GM21526 (cell line): ENCODE results near the gene CDKN1B.

Experiments used
- ATAC-seq: cut with Tn5 transposase; IDR thresholded peaks from one replicate; pipeline ENCODE4 v1.9.1; 2021; ENCODE audit warnings: moderate library complexity; ENCODE audit not compliant: unreplicated experiment, low FRiP score

CDKN1B gene

DNA sequence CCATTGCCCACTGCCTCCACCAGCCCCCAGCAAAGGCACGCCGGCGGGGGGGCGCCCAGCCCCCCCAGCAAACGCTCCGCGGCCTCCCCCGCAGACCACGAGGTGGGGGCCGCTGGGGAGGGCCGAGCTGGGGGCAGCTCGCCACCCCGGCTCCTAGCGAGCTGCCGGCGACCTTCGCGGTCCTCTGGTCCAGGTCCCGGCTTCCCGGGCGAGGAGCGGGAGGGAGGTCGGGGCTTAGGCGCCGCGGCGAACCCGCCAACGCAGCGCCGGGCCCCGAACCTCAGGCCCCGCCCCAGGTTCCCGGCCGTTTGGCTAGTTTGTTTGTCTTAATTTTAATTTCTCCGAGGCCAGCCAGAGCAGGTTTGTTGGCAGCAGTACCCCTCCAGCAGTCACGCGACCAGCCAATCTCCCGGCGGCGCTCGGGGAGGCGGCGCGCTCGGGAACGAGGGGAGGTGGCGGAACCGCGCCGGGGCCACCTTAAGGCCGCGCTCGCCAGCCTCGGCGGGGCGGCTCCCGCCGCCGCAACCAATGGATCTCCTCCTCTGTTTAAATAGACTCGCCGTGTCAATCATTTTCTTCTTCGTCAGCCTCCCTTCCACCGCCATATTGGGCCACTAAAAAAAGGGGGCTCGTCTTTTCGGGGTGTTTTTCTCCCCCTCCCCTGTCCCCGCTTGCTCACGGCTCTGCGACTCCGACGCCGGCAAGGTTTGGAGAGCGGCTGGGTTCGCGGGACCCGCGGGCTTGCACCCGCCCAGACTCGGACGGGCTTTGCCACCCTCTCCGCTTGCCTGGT is at the start of gene CDKN1B:
CDKN1B (plus strand) TSS at position 576 of the 793 bp plus-strand sequence. CDS start 472 bp downstream, outside the sequence.
- peak; percentile 31 for ATAC-seq

DNA sequence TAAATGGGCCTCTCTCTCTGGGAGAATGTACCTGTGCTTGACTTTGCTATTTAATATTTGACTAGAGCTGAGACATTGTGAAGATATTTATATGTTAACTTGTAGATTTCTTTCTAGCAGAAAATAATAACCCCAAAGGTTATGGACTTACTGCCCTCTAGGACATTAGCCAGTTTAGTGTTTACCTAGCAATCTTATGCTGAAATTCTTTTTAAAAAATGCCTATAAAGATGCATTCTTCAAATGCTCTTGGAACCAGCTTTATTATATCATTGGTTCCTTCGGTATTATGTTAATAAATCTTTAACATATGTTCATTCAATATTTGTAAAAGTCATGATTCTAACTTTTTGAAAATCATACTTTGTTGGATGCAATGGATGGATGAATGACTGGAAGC is 49.2 kb upstream of the CDKN1B start:
- ATAC-seq: no peak

DNA sequence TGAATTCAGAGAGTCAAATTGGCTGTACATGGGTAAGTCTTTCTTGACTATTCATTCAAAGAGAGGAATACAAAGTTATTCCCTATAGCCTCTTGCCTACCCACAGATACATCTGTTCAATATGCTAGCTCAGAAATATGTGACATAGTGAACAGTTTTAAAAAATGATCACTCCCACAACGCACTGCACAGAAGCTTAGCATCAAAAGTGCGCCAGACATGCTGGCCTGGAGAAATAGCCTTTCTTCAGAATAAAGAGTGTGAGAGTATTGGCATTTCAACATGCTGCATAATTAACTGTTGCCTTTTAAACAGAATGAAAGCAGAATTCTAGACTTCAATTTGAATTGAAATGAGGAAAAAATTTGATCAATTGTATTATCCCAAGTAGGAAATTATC is 48.1 kb upstream of the CDKN1B start:
- ATAC-seq: no peak

DNA sequence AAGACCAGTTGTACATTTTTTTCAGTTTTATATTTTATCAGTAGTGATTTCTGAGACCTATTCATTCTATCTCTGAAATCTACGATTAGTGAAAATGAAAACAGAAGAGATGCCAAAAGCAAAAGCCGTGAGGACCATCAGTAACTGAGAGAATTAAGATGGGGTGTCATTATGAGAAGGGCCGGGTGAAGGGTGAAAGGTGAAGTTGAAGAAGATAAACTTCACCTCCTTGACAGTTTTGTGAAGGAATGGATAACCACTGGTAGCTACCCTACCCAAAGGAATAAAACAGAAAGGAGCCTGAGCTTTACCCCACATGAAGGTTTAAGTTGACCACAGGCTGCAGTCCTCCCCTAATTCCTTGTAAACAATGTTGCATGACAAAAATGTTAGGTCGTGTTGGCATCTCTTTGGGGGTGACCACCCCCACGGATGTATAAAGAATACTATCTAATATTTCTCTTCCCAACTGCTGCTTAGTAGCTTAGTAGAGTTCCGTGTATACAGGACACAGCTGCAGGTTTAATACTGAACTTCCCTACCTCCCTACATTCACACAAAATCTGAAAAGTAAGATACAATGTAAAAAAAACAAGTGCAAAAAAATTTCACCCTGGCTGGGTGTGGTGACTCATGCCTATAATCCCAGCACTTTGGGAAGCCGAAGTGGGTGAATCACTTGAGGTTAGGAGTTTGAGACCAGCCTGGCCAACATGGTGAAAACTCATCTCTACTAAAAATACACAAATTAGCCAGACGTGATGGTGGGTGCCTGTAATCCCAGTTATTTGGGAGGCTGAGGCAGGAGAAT is 45.1 kb upstream of the CDKN1B start:
- no peak for ATAC-seq

DNA sequence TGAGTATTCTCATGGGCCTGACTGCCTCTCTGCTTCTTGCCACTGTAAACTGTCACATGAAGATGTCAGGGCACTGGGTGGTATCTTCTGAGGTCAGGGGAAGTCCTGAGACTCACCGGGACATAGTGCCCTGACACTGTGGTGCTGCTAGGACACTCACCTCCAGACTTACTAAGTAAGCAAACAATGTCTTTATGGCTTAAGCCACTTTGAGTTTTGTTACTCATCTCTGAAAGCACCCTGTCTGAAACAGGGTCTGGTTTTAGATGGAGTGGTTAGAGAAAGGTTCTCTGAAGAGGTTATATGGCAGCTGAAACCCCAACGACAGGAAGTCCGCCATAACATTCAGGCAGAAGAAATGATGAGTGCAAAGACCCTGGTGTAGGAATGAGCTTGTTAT is 43.9 kb upstream of the CDKN1B start:
- no peak for ATAC-seq

DNA sequence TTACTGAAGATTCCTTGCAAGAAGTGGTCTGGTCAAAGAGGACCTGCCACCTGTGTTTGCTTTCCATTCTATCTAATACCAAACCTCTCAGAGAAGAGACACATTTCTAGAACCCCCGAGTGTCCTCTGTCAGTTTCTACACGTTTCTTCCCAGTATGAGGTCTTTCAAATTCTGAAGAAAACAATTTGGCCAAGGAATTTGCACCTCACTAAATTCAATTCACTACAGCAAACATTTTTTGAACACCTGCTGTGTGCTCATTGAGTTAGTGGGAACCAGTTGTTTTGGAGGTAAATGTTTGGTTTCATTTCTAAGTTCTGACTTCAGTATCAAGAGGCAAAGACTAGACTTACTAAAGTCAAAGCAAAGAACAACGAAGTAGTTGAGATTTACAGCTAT is 40.6 kb upstream of the CDKN1B start:
- no peak for ATAC-seq

DNA sequence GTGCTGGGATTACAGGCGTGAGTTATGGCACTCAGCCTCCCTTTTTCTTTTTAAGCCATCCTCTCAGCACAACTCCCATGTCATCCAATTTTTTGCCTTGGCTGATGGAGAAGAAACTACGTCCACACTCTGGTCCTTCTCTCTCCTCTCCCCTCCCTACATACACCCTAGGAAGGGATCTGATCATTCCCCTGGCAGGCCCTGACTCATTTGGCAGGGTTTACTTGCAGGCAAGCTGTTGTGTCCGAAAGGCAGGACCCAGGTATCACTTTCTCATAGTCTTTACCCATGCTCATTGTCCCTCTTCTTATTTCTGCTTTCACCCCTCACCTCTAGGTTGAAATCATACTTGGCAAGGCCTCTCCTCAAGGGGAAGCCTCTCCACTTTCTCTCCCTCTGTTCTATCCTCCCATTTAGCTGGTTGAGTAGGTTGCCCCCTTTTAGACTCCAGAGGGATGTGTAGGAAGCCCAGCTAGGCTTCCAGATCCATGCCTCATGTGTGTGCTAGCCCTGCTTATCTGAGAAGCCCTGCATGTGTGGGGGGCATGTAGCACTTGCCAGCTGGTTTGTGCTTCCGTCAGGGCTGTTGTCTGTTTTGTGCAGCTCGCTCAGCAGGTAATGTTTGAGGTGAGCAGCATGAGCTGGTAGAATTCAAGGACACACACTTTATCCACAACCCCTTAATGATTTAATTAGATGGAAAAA is 36.0 kb upstream of the CDKN1B start:
- ATAC-seq: no peak

DNA sequence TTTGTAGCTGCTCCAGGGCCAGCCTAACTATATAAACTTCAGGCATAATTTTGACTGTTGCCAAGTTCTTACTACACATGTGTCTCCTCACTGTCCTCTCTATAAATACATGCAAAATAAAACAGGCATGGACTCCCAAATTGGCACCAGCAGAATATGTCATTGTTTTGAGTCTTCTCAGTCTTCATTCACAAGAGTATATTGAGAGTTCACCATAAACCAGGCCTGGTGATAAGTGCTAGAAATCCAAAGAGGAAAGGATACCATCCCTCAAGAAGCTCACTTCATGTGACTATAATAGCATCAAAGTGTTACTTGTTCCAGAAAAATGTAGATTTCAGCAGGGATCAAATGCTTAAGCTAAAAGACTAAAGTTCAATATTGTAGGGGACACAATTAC is 34.9 kb upstream of the CDKN1B start:
- ATAC-seq: no peak

DNA sequence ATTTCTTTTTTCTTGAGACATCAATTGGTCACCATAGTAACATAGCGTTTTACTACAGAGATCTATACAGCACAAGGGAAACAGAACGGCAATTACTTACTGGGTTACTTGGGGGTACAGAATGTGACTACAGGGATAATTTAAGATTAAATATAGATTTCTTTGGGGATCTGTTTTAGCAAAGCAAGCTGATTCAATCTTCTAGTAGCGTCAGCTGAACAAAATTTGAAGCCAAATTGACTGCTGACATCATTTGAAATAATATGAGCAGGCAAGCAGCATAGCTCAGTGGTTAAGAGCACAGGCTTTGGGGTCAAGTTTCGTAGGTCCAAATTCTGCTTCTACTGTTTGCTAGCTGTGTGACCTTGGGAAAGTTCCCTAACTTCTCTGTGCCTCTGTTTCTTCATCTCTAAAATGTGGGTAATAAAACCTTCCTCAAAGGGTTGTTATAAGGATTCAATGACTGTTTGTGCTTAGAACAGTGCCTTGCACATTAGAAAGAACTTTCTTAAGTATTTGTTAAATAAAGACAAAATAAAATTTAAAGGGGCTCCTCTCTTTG is 34.0 kb upstream of the CDKN1B start:
- ATAC-seq: no peak

DNA sequence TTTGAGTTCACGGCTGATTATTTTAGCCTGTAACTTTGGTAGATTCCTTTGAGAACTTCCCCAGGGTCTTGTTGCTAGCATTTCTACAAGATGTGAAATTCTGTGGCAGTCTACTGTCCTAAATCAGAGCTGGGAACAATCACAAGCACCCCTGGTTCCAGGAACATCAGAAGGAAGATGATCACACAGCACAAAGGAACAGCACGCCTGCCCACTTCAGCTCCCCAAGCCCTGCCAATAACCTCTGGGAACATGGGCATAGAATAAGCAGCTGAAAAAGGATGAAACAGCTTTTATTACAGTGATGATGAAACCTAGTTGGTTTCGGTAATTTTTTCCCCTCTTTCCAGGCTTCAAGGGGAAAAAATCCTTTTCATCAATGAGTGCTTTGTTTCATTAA is 33.4 kb upstream of the CDKN1B start:
- ATAC-seq: no peak

DNA sequence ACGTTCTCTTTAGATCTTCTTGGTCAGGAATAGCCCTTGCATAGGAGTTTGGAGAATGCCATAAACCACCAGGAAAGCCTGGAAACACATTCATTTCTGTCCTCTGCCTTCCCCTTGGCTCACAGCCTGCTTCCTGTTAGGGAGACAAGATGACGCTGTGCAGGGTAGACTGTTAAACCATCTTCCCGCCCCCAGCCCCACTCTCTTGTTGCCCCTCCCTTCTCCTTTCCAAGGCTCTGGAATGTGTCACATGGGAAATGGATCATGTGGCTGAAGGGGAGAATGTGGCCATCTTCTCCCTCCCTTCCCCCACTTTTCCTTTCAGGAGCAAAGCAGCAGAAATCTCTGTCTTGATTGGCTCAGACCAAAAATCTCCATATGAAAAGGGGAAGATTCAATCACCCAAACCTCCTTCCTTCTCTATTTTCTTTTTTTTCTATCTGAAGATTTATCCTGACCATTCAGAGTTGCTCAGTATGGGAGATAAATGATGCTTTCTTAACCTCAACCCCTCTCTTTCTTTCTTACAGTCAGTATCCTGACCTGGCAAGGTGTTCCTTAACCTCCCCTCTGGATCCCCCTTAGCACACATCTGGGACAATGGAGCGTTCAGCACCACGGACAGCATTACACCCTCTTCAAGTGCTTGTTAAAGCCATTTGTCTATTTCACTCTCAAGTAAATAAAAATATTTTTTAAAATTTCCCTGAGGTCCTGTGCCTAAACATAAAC is 32.6 kb upstream of the CDKN1B start:
- ATAC-seq: no peak

DNA sequence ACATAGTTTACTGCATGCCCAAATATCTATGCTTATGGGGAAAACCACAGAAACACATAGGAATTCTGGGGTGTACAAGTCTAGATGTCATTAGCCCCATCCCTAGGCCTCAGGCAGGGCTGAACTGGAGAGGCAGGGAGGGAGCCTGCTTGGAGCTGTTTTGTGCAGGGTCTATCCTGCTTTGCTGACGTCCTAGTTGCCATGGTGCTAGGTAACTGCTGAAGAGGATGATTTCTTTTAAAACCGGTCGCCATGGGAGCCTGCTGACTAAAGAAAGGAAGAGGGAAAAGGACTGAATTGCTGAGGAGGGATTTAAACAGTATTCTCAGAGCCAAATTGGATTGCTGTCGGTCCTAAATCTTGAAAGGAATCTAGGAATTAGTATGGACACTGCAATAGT is 31.9 kb upstream of the CDKN1B start:
- no peak for ATAC-seq

DNA sequence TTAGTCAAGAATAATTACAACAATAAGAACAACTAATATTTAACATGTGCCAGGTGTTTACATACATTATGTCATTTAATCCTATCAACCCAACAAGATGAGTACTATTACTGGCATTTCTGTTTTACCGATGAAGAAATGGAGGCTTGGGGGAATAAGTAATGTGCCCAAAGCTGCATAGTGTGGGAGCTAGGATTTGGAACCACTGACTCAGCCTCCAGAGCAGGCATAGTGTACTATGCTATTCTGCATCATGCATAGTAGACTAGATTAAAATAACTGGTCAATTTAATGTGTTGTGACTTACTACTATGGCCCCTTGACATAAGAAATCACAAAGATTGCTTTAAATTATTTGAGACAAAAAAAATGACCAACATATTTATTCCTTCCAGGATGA is 30.7 kb upstream of the CDKN1B start:
- no peak for ATAC-seq

DNA sequence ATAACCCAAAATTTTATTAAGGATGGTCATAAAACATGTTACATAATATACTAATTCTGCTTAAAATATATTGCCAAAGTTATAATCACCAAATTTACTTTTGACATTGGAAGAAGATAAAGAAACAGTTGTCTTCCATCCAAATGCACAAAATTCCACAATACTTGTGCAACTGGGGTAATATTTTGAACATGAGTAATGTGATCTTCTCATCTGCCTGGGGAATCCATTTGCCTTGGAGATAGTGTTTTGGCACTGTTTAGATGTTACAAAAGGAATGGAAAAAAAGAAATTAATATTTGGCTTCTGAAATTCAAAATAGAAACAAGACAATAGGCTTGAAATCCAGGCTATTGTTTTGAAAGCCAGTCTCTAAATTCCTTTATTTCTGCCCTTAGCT is 30.2 kb upstream of the CDKN1B start:
- ATAC-seq: no peak

DNA sequence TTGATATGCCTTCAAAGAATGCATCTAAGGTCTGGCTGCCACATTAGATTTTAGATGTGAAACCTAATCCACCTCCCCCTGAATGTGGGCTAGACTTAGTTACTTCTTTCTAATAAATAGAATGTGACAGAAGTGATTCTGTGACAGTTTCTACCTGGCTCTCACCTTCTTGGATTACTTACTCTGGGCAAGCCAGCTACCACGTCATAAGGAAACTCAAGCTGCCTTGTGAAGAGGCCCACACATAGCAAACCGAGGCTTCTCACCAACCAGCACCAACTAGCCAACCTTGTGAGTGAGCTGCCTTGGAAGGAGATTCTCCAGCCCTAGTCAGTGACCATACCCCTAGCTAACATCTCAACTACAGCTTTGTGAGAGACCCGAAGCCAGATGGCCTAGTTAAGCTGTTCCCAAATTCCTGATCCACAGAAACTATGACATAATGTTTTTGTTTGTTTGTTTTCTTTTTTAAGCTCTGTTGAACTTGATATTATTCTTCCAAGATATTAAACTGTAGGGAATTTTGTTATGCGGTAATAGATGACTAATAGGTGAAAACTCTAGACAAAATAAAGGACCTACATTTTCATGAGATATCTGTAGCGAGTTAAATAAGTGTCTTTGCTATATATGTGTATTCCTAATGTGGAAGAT is 27.4 kb upstream of the CDKN1B start:
- ATAC-seq: no peak

DNA sequence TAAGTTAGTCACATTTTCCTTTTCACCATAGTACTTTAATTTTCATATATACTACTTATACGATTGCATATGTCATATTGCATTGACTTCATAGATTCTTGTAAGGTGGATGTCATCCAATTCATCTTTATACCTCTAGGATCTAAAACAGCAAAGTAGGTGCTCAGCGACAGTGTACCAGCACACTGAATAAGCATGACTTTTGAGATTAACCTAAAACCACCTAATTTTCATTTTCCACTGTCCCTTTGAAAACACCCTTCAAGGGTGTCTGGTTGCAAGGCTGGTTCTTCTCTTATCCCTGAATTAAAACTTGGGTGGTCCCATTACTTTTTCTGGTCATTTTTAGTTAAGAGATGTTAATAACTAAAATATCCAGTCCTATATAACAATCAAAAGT is 25.6 kb upstream of the CDKN1B start:
- ATAC-seq: no peak

DNA sequence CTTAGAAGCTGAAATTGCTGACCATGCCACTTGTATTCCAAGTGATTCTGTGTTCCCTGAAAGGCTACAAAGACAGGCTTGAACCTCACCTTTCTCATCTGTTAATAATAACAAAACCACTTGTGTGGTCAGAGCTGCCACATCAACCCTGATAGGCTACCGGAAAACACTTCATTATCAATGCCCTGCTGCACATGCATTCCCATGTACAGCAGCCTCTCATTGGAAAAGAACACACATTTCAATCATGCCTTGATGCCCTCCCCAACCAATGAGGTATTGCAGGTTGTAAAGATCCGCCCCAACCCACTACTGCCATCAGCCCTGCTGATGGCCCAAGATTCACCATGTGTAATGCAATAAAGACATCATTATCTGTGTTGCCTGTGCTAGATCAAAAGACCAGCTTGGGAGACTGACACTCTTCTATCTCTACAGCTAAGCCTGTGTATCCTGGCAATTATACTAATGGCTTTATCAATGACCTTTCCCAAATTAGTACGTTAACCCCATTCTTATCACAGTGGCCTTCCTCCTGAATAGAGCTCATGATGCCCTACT is 24.0 kb upstream of the CDKN1B start:
- no peak for ATAC-seq

DNA sequence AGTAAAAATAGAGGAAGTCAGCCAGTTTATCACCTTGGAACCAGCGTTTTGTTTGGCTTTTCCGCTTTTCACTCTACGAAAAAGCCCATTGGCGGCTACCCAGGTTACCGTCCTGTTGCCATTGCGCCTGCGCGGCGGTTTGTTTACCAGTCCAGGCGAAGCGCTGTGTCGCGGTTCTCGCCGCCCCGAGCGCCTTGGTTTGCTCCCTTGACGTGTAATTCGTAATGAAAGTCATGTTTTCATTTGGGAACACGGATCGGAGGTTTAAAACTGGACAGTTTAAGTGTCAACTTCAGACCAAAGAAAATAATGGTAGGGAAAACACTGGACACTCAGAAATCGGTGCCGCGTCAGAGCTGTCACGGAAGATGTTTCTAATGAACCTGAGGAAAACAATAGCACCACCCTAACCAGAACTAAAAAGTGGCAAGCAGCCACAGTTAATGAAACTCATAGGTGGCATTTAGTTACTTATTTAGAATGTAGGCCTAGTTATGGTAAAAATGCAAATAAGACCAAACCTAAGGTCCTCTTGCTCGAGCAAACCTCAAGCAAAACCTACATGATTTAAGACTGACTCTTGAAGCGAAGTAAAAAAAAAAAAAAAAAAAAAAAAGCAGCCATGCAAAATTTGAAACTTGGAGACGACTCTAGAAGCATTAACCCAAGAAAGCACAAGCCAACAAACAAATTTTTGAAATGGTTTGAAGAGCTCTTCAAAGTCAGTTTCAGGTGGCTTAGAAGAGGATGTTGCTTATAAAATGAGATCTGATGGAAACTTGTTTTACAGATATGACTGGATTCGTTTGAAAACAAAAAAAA is 20.4 kb upstream of the CDKN1B start:
- ATAC-seq: peak; percentile 59

DNA sequence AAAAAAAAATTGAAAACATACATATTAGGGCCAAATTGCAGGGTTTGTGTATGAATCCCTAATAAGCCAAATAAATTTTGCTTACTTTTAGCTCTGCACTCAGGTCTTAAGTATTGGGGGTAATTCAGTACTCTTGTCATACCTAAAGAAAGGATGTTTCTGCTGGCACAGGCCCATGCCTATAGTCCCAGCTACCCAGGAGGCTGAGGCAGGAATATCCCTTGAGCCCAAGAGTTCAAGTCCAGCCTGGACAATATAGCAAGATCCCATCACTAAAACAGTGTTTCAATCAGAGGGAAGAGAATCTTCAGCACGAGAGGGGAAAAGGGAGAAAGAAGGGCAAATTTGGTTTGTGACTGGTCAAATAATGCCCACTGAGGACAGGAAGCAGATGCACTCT is 17.8 kb upstream of the CDKN1B start:
- no peak for ATAC-seq
